Measurements from ENCODE around the gene RABL2B.

DNA sequence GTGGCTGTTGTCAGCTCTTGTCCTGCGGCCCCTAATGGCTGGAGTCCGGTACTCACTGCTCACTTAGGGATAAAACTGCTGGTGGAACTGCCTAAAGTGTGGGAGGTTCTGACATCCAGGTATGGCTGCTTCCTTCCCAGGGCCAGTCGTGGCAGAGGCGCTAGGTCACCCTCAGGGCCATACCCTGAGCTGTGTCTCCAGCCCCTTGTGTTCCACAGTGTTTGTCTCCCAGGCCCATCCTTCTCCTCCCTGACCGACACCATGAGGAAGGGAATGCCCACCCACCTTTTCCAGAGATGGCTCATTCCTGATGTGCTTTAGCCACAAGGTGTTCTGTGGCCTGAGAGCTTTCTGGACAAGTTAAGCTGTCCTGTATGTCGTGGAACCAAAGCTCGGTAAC lies 57.8 kb downstream of the RABL2B start:
- TF ChIP-seq SIN3A (IDR thresholded peaks at IDR 0.05; ENCODE audit: borderline replicate concordance, insufficient read depth, low read length) (no peak), POLR2AphosphoS5 (IDR thresholded peaks at IDR 0.05; ENCODE audit: low read depth, low read length) (no peak)

Measured in PFSK-1 (cell line).